Measurements from ENCODE around the gene RPH3AL.
"Not testable (repeated sequence)": the region's sequence is repeated elsewhere in the genome, so short reads cannot be mapped to it uniquely, and the experiment has no call there.

RPH3AL gene

DNA sequence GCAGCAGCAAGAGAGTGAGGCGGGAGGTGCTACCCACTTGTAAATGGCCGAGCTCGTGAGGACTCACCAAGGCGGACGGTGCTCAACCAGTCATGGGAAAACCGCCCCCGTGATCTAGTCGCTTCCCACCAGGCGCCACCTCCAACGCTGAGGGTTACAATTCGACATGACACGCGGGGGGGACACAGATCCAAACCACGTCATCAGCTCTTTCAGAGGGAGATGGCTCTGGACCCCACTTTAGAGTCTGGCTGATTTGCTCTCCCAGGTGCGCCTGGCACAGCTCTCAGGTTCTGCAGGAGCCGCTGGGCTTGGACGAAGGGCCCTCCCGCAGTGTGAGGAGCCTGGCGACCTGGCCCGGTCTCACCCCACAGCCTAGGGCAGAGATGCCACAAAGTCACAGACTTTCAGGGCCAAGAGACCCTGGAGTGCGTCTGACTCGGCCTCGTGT, 150.1 kb downstream of the RPH3AL start:
- no peak for DNase-seq (ENCODE audit: low read depth in 2 of 2)

DNA sequence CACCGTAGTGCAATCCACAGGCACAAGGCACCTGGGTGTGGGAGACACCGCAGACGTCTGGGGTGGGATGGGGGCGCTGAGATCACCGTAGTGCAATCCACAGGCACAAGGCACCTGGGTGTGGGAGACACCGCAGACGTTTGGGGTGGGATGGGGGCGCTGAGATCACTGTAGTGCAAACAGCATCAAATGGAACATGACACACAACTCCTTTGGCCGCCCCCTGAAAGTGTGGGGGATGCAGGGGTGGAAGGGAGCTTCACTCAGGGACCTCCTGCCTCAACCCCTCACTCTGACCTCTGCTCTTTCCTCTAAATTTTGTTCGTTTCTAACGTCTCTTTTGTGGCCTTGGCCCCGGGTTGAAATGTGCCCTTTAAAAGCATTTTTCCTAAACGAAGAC, 150.9 kb downstream of the RPH3AL start:
- not testable (repeated sequence) for DNase-seq (ENCODE audit: low read depth in 2 of 2)

GRCh38 chr17:201257-201656, 151.3 kb downstream of the RPH3AL start:
- not testable (repeated sequence) for DNase-seq (ENCODE audit: low read depth in 2 of 2)

- DNase-seq (ENCODE audit: low read depth in 2 of 2) = no peak
Measured at GRCh38 chr17:200586-200985, 152.0 kb downstream of the RPH3AL start.

- DNase-seq (ENCODE audit: low read depth in 2 of 2) = no peak
Measured at GRCh38 chr17:199806-200545, 152.6 kb downstream of the RPH3AL start.

GRCh38 chr17:199191-199604, 153.4 kb downstream of the RPH3AL start:
- DNase-seq (ENCODE audit: low read depth in 2 of 2) = no peak

- not testable (repeated sequence) for DNase-seq (ENCODE audit: low read depth in 2 of 2)
Measured at GRCh38 chr17:198225-198624, 154.4 kb downstream of the RPH3AL start.

- no peak for DNase-seq (ENCODE audit: low read depth in 2 of 2)
Measured at GRCh38 chr17:197352-197751, 155.3 kb downstream of the RPH3AL start.

DNA sequence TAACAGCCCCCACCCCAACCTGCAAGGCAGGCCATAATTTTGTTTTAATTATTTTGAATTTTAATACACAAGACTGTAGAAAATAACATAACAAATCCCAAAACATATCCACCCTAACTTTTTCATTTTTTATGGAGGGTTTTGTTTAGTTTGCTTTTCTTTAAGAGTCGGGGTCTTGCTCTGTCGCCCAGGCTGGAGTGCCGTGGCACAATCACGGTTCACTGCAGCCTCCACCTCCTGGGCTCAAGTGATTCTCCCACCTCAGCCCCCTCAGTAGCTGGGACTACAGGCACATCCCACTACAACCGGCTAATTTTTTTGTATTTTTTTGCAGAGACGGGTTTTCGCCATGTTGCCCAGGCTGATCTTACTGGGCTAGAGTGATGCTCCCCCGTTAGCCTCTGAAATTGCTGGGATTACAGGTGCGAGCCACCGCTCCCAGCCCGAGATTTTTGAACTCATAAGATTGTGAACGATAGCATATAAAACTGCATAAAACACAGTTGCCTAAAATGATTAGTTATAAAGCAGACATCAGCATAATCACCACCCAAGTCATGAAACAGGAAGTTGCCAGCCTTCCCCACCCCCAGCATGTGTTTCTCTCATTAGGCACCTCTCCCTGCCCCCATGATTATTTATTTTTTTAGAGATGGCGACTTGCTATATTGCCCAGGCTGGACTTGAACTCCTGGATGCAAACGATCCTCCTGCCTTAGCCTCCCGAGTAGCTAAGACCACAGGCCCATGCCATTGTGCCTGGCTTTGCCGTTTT, 157.6 kb downstream of the RPH3AL start:
- no peak for DNase-seq (ENCODE audit: low read depth in 2 of 2)

DNA sequence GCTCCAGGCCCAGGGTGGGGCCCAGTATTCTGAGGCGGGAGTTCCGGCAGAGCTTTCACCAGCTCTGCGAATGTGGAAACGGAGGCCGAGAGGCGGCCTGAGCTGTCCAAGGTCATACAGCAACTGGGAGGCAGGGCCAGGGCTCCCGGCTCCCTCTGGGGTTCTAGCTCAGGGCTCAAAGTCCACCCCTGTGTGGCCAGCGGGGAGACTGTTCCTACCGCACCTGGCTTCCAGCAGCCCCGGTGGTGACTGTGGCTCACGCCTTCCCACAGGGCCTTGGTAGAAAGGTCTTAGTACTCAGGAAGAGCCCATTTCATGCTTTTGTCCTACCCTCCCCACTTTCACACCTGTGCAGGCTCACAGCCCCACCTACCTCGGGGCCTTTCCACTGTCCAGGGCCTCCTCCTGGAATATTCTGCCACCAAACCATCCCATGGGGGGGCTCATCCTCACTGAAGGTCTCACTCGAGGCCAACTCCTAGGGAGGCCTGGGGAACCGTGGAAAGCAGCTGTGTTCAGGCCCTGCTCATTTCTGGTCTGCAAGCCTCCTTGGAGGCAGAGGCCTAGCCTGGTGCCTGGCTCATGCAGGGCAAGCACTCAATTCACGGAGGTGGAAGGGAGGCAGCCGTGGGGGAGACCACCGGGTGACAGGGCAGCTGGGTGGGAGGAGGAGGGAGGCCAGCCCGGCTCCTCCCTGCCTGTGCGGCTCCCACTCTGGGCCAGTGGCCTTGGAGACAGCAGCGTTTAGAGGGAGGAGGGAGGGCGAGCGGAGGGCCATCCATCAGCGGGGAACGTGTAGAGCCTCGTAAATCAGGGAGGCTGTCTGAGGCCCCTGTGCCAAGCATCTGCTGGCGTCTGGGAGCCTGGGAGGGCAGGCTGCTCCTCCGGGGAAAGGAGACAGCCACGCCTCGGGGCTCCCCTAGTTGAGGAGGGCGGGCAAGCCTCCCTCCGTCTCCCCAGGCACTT, 158.5 kb downstream of the RPH3AL start:
- no peak for DNase-seq (ENCODE audit: low read depth in 2 of 2)

- DNase-seq (ENCODE audit: low read depth in 2 of 2) = no peak
Measured at GRCh38 chr17:193426-193810, 159.2 kb downstream of the RPH3AL start.

- no peak for DNase-seq (ENCODE audit: low read depth in 2 of 2)
Measured at GRCh38 chr17:192666-193425, 159.8 kb downstream of the RPH3AL start.

- no peak for DNase-seq (ENCODE audit: low read depth in 2 of 2)
Measured at GRCh38 chr17:189444-189843, 163.2 kb downstream of the RPH3AL start.

DNA sequence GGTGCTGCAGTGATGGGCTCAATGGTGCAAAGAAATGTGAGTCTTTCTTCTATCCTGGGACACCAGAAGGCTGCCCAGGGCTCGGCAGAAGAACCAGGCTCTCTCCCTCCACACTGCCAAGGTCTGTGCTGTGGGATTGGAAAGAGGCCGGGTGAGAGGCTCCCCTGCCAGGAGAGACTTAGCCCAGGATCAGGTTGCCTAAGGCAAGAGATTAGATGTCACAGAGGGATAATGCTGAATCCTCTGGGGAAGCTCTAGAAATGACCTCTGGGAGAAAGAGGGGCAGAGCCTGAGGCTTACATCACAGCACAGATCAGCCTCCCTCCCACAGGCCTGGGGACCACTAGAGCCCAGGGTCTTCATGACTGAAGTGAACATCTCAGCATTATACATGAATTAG, 165.5 kb downstream of the RPH3AL start:
- no peak for DNase-seq (ENCODE audit: low read depth in 2 of 2)

DNA sequence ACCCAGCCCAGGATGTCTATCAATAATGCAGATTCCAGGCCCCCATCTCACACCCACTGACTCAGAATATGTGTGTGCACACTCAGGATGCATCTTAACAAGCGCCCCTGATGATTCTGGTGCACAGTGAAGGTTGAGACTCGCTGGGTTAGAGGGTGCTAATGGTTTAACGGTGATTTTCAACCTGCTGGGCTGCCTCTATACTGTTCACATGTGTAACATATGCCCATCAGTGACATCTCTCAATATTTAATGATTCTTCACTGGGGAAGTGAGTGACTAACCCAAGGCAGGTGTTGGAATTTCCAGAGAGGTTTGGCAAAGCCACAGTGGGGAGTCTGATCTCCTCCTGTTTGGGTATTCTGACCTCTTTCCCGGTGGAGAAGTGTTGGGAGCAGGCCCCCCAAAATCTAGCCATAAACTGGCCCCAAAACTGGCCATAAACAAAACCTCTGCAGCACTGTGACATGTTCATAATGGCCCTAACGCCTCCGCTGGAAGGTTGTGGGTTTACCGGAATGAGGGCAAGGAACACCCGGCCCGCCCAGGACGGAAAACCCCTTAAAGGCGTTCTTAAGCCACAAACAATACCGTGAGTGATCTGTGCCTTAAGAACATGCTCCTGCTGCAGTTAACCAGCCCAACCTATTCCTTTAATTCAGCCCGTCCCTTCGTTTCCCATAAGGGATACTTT, 167.0 kb downstream of the RPH3AL start:
- no peak for DNase-seq (ENCODE audit: low read depth in 2 of 2)

- DNase-seq (ENCODE audit: low read depth in 2 of 2) = no peak
Measured at GRCh38 chr17:183021-183420, 169.6 kb downstream of the RPH3AL start.

DNA sequence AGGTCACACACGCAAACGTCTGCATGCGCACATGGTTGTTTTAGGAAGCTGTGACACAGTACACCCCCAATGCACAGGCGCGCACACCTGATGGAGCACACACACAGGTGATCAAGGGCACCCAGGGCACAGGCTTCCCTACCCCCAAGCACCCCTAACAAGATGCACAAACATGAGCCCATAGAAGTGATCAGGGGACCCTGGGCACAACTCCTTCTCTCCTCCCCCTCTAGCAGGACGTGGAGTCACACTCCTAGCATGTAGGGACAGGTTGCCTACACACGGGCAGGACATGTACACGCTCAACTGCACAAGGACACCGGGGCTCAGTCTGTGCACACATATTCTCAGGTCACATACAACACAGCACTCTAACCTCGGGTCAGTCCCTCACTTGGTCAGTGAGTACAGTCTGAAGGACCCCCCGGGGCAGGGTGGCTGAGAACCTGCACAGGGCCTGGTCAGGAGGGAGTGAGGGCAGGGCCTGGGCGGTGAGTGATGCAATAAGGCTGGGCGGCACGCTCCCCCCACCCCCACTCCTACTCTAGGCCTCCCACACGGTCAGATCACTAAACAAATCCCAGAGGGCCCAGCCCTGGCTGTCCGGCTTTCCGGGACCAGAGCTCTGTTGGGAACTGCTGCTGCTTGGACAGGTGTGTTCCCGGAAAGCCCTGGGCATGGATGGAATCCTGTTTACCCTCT, 170.4 kb downstream of the RPH3AL start:
- DNase-seq (ENCODE audit: low read depth in 2 of 2) = no peak

GRCh38 chr17:181245-182049, 171.2 kb downstream of the RPH3AL start, which contains the start of gene DOC2B:
DOC2B (minus strand) TSS chr17:181650; CDS start chr17:181479, 171 bp downstream.
- no peak for DNase-seq (ENCODE audit: low read depth in 2 of 2)

Measured in activated CD8-positive, alpha-beta memory T cell treated with anti-CD3 and anti-CD28 coated beads for 4 hours (primary cell).